HEK293 (cell line): ENCODE data around the gene LRRC34.
A peak's percentile ranks its signal among the peaks of the same experiment; 100 is the strongest.

ENCODE experiments used
- EGR2 ChIP-seq: fragments of 450-650 bp; formaldehyde crosslinking; IDR thresholded peaks from 2 replicates; pipeline ENCODE4 v1.5.1; 2016; ENCODE audit warnings: low read depth, missing biosample characterization, missing genetic modification characterization
- KLF8 ChIP-seq: fragments of 450-650 bp; formaldehyde crosslinking; IDR thresholded peaks from 2 replicates; pipeline ENCODE4 v1.5.1; 2016; ENCODE audit warnings: missing biosample characterization, missing genetic modification characterization
- SALL2 ChIP-seq: fragments of 450-650 bp; formaldehyde crosslinking; IDR thresholded peaks from 2 replicates; pipeline ENCODE4 v1.5.0; 2017; ENCODE audit warnings: missing biosample characterization, mild to moderate bottlenecking, missing genetic modification characterization, borderline replicate concordance
- ZBTB10 ChIP-seq: fragments of 450-650 bp; formaldehyde crosslinking; IDR thresholded peaks from 2 replicates; pipeline ENCODE4 v1.5.1; 2016; ENCODE audit warnings: missing biosample characterization, missing genetic modification characterization
- ZBTB11 ChIP-seq: fragments of 450-650 bp; formaldehyde crosslinking; conservative IDR thresholded peaks from 2 replicates; pipeline ENCODE4 v1.5.1; 2016; ENCODE audit warnings: low read depth, missing biosample characterization, missing genetic modification characterization
- ZFP37 ChIP-seq: fragments of 450-650 bp; formaldehyde crosslinking; IDR thresholded peaks from 2 replicates; pipeline ENCODE4 v1.5.1; 2016; ENCODE audit warnings: missing biosample characterization, missing genetic modification characterization
- ZNF155 ChIP-seq: fragments of 450-650 bp; formaldehyde crosslinking; IDR thresholded peaks from 2 replicates; pipeline ENCODE4 v1.5.1; 2016; ENCODE audit warnings: missing biosample characterization, missing genetic modification characterization
- ZNF157 ChIP-seq: fragments of 450-650 bp; formaldehyde crosslinking; IDR thresholded peaks from 2 replicates; pipeline ENCODE4 v1.5.1; 2016; ENCODE audit warnings: missing biosample characterization, missing genetic modification characterization
- ZNF184 ChIP-seq: fragments of 450-650 bp; IDR thresholded peaks from 2 replicates; pipeline ENCODE4 v1.5.1; 2018; ENCODE audit warnings: missing biosample characterization, mild to moderate bottlenecking, missing genetic modification characterization
- ZNF266 ChIP-seq: fragments of 450-650 bp; formaldehyde crosslinking; IDR thresholded peaks from 2 replicates; pipeline ENCODE4 v1.5.1; 2016; ENCODE audit warnings: missing biosample characterization, missing genetic modification characterization, low read depth
- ZNF302 ChIP-seq: fragments of 450-650 bp; formaldehyde crosslinking; IDR thresholded peaks from 2 replicates; pipeline ENCODE4 v1.5.1; 2016; ENCODE audit warnings: missing biosample characterization, missing genetic modification characterization, low read depth
- ZNF324 ChIP-seq: fragments of 450-650 bp; formaldehyde crosslinking; IDR thresholded peaks from 2 replicates; pipeline ENCODE4 v1.5.1; 2016; ENCODE audit warnings: missing biosample characterization, missing genetic modification characterization
- ZNF341 ChIP-seq: fragments of 450-650 bp; formaldehyde crosslinking; IDR thresholded peaks from 2 replicates; pipeline ENCODE4; 2016; ENCODE audit warnings: low read depth, missing biosample characterization, missing genetic modification characterization
- ZNF362 ChIP-seq: fragments of 450-650 bp; formaldehyde crosslinking; IDR thresholded peaks from 2 replicates; pipeline ENCODE4 v1.5.1; 2016; ENCODE audit warnings: missing biosample characterization, missing genetic modification characterization
- ZNF391 ChIP-seq: fragments of 450-650 bp; formaldehyde crosslinking; IDR thresholded peaks from 2 replicates; pipeline ENCODE4 v1.5.1; 2016; ENCODE audit warnings: low read depth, missing biosample characterization, missing genetic modification characterization, borderline replicate concordance
- ZNF398 ChIP-seq: fragments of 450-650 bp; formaldehyde crosslinking; IDR thresholded peaks from 2 replicates; pipeline ENCODE4 v1.5.1; 2017; ENCODE audit warnings: missing biosample characterization, missing genetic modification characterization
- ZNF548 ChIP-seq: fragments of 450-650 bp; formaldehyde crosslinking; IDR thresholded peaks from 2 replicates; pipeline ENCODE4 v1.5.1; 2016; ENCODE audit warnings: missing biosample characterization, missing genetic modification characterization
- ZNF549 ChIP-seq: fragments of 450-650 bp; IDR thresholded peaks from 2 replicates; pipeline ENCODE4 v1.5.1; 2018; ENCODE audit warnings: missing biosample characterization, missing genetic modification characterization, mild to moderate bottlenecking, inconsistent platforms, moderate library complexity
- ZNF560 ChIP-seq: fragments of 450-650 bp; formaldehyde crosslinking; IDR thresholded peaks from 2 replicates; pipeline ENCODE4 v1.5.1; 2017; ENCODE audit warnings: missing biosample characterization, missing genetic modification characterization, borderline replicate concordance
- ZNF585B ChIP-seq: fragments of 450-650 bp; formaldehyde crosslinking; IDR thresholded peaks from 2 replicates; pipeline ENCODE4 v1.5.1; 2016; ENCODE audit warnings: missing biosample characterization, missing genetic modification characterization
- ZNF596 ChIP-seq: fragments of 450-650 bp; IDR thresholded peaks from 2 replicates; pipeline ENCODE4 v1.5.0; 2018; ENCODE audit warnings: missing biosample characterization, mild to moderate bottlenecking, missing genetic modification characterization, moderate library complexity
- ZNF660 ChIP-seq: fragments of 450-650 bp; IDR thresholded peaks from 2 replicates; pipeline ENCODE4 v1.5.1; 2018; ENCODE audit warnings: missing biosample characterization, mild to moderate bottlenecking, missing genetic modification characterization
- ZNF701 ChIP-seq: fragments of 450-650 bp; formaldehyde crosslinking; IDR thresholded peaks from 2 replicates; pipeline ENCODE4 v1.5.1; 2016; ENCODE audit warnings: missing biosample characterization, missing genetic modification characterization
- ZNF791 ChIP-seq: fragments of 450-650 bp; formaldehyde crosslinking; IDR thresholded peaks from 2 replicates; pipeline ENCODE4 v1.5.1; 2016; ENCODE audit warnings: missing biosample characterization, missing genetic modification characterization
- ZNF792 ChIP-seq: fragments of 450-650 bp; formaldehyde crosslinking; IDR thresholded peaks from 2 replicates; pipeline ENCODE4 v1.5.1; 2016; ENCODE audit warnings: missing biosample characterization, missing genetic modification characterization
- ZNF830 ChIP-seq: fragments of 450-650 bp; IDR thresholded peaks from 2 replicates; pipeline ENCODE4 v1.5.0; 2018; ENCODE audit warnings: missing biosample characterization, missing genetic modification characterization, low read depth, mild to moderate bottlenecking, moderate library complexity
- ZNF843 ChIP-seq: fragments of 450-650 bp; formaldehyde crosslinking; IDR thresholded peaks from 2 replicates; pipeline ENCODE4 v1.5.1; 2016; ENCODE audit warnings: missing biosample characterization, missing genetic modification characterization
- ZSCAN23 ChIP-seq: fragments of 450-650 bp; formaldehyde crosslinking; IDR thresholded peaks from 2 replicates; pipeline ENCODE4 v1.5.1; 2016; ENCODE audit warnings: missing biosample characterization, missing genetic modification characterization
- ZSCAN30 ChIP-seq: fragments of 450-650 bp; IDR thresholded peaks from 2 replicates; pipeline ENCODE4 v1.5.1; 2018; ENCODE audit warnings: missing biosample characterization, mild to moderate bottlenecking, missing genetic modification characterization, moderate library complexity
- ZSCAN4 ChIP-seq: fragments of 450-650 bp; formaldehyde crosslinking; IDR thresholded peaks from 2 replicates; pipeline ENCODE4 v1.5.1; 2017; ENCODE audit warnings: missing biosample characterization, missing genetic modification characterization

LRRC34 gene

GRCh38 chr3:169769287-169770181 lies 43.2 kb downstream of the LRRC34 start, which contains the start of gene ACTRT3 (continued):
- peak; percentile 87 for TF ChIP-seq ZBTB11 (tag by site-specific recombination)
- TF ChIP-seq ZNF830 (tag by site-specific recombination): no peak
- no peak for TF ChIP-seq ZNF549
- no peak for TF ChIP-seq ZSCAN23
- no peak for TF ChIP-seq ZNF155 (tag by site-specific recombination)
- peak; percentile 93 for TF ChIP-seq ZNF341 (tag by site-specific recombination)
- peak; percentile 42; the same call in 1 of the 2 replicates for TF ChIP-seq ZBTB10
- no peak for TF ChIP-seq ZNF792 (tag by site-specific recombination)
- no peak for TF ChIP-seq ZNF548 (tag by site-specific recombination)
- TF ChIP-seq ZNF391 (tag by site-specific recombination): no peak
- no peak for TF ChIP-seq ZNF791 (tag by site-specific recombination)
- TF ChIP-seq ZNF398 (tag by site-specific recombination): no peak
- no peak for TF ChIP-seq SALL2 (tag by site-specific recombination)
- TF ChIP-seq ZNF324: peak; percentile 37; the same call in 1 of the 2 replicates
- TF ChIP-seq ZNF701 (tag by site-specific recombination): no peak
- no peak for TF ChIP-seq ZNF596
- TF ChIP-seq ZSCAN30: peak; percentile 41; the same call in 1 of the 2 replicates
- no peak for TF ChIP-seq ZNF843 (tag by site-specific recombination)
- peak; percentile 75 for TF ChIP-seq ZNF660 (tag by site-specific recombination)
- no peak for TF ChIP-seq ZSCAN4 (tag by site-specific recombination)
- TF ChIP-seq ZNF302 (tag by site-specific recombination): no peak
- 0 out of 2 replicates have a peak, but pooled peaks have one; percentile 25 for TF ChIP-seq EGR2
- peak; percentile 55; the same call in 1 of the 2 replicates for TF ChIP-seq KLF8
- TF ChIP-seq ZNF184 (tag by site-specific recombination): no peak
- TF ChIP-seq ZNF560 (tag by site-specific recombination): no peak
- no peak for TF ChIP-seq ZFP37 (tag by site-specific recombination)
- no peak for TF ChIP-seq ZNF157 (tag by site-specific recombination)
- no peak for TF ChIP-seq ZNF585B (tag by site-specific recombination)
- no peak for TF ChIP-seq ZNF362 (tag by site-specific recombination)
- TF ChIP-seq ZNF266: no peak
